HFF-Myc (cell line): ENCODE data around the gene SPRTN.
A peak's percentile ranks its signal among the peaks of the same experiment; 100 is the strongest.

Experiments used
- DNase-seq: peaks from one replicate; pipeline ENCODE4 v3.0.0-alpha.2; 2011; ENCODE audit warnings: low read depth; ENCODE audit errors: extremely low read depth
- H3K4me3 ChIP-seq: replicated peaks from 2 replicates; pipeline ENCODE4 v1.5.1; 2011; ENCODE audit warnings: low read depth, mild to moderate bottlenecking, control low read depth, low read length
- CTCF ChIP-seq: IDR thresholded peaks from 2 replicates; pipeline ENCODE4 v1.5.1; 2012; ENCODE audit warnings: mild to moderate bottlenecking, low read depth, low read length, control low read depth; ENCODE audit errors: missing control alignments

SPRTN gene

DNA sequence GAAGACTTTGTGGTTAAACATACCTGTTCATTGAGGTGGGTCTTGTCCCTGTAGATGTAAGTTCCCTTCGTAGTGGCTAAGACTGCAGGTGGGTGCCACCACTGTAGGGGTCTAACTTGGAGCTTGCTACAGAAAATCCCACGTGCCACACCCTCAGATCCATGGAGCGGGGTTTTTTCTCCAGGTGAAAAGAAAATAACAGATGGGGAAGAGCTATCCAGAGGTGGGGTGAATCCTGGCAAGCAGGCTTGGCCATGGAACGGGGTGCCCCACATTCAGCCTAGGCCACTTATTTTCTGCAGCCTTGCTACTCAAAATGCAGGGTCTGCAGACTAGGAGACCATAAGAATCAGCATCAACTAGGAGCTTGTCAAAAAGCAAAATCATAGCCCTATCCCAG is 24.4 kb upstream of the SPRTN start:
- DNase-seq: no peak
- no peak for TF ChIP-seq CTCF
- H3K4me3 ChIP-seq: no peak overlapping the region

- DNase-seq: no peak
Measured at GRCh38 chr1:231315887-231316286, 22.2 kb upstream of the SPRTN start.

DNA sequence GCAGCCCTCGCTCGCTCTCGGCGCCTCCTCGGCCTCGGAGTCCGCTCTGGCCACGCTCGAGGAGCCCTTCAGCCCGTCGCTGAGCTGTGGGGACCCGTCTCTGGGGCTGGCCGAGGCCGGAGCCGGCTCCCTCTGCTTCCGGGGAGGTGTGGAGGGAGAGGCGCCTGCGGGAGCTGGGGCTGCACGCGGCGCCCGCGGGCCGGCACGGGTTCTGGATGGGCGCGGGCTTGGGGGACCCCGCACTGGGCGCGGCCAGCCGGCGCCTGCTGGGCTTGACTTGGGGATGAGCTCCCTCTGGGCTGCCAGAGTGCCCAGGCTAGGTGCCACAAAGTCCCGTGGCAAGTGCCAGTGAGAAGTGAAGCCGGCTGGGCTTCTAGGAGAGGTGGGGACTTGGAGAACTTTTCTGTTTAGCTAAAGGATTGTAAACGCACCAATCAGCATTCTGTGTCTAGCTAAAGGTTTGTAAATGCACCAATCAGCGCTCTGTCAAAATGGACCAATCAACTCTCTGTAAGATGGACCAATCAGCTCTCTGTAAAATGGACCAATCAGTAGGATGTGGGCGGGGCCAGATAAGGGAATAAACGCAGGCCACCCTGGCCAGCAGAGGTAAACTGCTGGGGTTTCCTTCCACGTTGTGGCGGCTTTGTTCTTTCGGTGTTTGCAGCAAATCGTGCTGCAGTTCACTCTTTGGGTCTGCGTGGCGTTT is 20.6 kb upstream of the SPRTN start:
- no peak for TF ChIP-seq CTCF
- DNase-seq: no peak
- no peak overlapping the region for H3K4me3 ChIP-seq

More at GRCh38 chr1:231315887-231316286, 22.2 kb upstream of the SPRTN start:
- TF ChIP-seq CTCF: peak; percentile 69
- no peak overlapping the region for H3K4me3 ChIP-seq

- no peak overlapping the region for H3K4me3 ChIP-seq
- TF ChIP-seq CTCF: no peak
- no peak for DNase-seq
Measured at GRCh38 chr1:231318015-231318355, 20.1 kb upstream of the SPRTN start.

GRCh38 chr1:231318568-231318967 is 19.5 kb upstream of the SPRTN start:
- DNase-seq: no peak
- H3K4me3 ChIP-seq: no peak overlapping the region
- TF ChIP-seq CTCF: no peak

DNA sequence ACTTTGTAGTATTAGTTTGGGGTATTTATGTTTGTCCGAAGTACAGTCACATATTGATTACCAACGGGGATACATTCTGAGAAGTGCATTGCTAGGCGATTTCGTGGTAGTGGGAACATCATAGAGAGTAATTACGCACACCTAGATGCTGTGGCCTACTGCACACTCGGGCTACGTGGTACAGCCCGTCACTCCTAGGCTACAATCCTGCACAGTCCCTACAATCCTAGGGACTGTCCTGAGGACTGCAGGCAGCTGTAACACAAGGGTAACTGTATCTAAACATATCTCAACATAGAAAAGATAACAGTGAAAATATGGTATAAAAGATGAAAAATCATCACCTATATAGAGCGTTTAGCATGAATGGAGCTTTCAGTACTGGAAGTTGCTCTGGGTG is 19.0 kb upstream of the SPRTN start:
- no peak overlapping the region for H3K4me3 ChIP-seq
- no peak for DNase-seq
- TF ChIP-seq CTCF: no peak
